HCT116 (cell line): ENCODE data around the gene RACK1. TPM values are rescaled to one million over a fixed set of nuclear protein-coding genes. Genes with fewer than 3 reads are reported as not detected.

Source experiments
- ATAC-seq: fragments of 200-7000 bp; cut with Tn5 transposase; 2 replicates; pipeline ENCODE4 v1.9.1; 2020; ENCODE audit warnings: mild to moderate bottlenecking, moderate library complexity
- BruUV-seq: library from RNA; stranded (reverse); fragments of 400-500 nt; replicated peaks from 2 replicates; lab custom pipeline; 2021; lab: Mats Ljungman, UMichigan
- CTCF ChIA-PET: fragments of 300-600 bp; sonication (Branson Sonifier 250); formaldehyde crosslinking; loops from one replicate; lab custom pipeline; 2021; ENCODE audit warnings: antibody characterized with exemption; lab: Charles Lee
- POLR2A ChIA-PET: fragments of 300-600, 350-600 bp; sonication (Branson Sonifier 250); formaldehyde crosslinking; loops from one replicate; lab custom pipeline; 2021; ENCODE audit warnings: antibody characterized with exemption; lab: Charles Lee
- RAD21 ChIA-PET, 2 experiments: fragments of 300-600 bp; sonication (Branson Sonifier 250); formaldehyde crosslinking; loops; one replicate each; lab custom pipeline; 2023; ENCODE audit warnings: low total read pairs in 2 of 2; ENCODE audit not compliant: uncharacterized antibody in 2 of 2, unreplicated experiment in 2 of 2, low non-redundant PET in 1 of 2; lab: Charles Lee
- DNase-seq: peaks from one replicate; pipeline ENCODE4 v3.0.0-alpha.2; 2010; ENCODE audit warnings: low read depth, low spot score
- H2AFZ ChIP-seq: fragments of 200-600 bp; shearing (Covaris generic), sonication (generic); 2 replicates; pipeline ENCODE4 v1.6.1; 2017; ENCODE audit warnings: low read depth, mixed run types, mixed read lengths, antibody characterized with exemption, low read length; ENCODE audit not compliant: poor library complexity, severe bottlenecking
- H3K27ac ChIP-seq: 2 replicates; pipeline ENCODE4 v1.5.1; 2012; ENCODE audit warnings: low read depth, low read length
- H3K27me3 ChIP-seq: fragments of 200-600 bp; sonication (generic); 2 replicates; pipeline ENCODE4 v1.6.1; 2016; ENCODE audit warnings: mixed run types, low read length, mixed read lengths; ENCODE audit not compliant: insufficient read depth
- H3K36me3 ChIP-seq, 2 experiments: fragments of 200-500 bp in 1 of 2; fragments of 200-600 bp in 1 of 2; sonication (Bioruptor generic) in 1 of 2; sonication (generic) in 1 of 2; 2 replicates each; pipeline versions ENCODE4 v1.5.1 to v1.6.1; 2014 to 2016; ENCODE audit warnings: low read length in 2 of 2, inconsistent platforms in 1 of 2, mixed read lengths in 1 of 2, mixed run types in 1 of 2; ENCODE audit not compliant: insufficient read depth in 2 of 2, control insufficient read depth in 1 of 2
- H3K4me1 ChIP-seq, 2 experiments: fragments of 200-600 bp in 1 of 2; sonication (generic) in 1 of 2; 2 replicates each; pipeline versions ENCODE4 v1.5.1 to v1.6.1; 2012 to 2017; ENCODE audit warnings: low read length in 2 of 2, inconsistent platforms in 1 of 2, mild to moderate bottlenecking in 1 of 2, mixed read lengths in 1 of 2, mixed run types in 1 of 2, moderate library complexity in 1 of 2; ENCODE audit not compliant: insufficient read depth in 2 of 2, control insufficient read depth in 1 of 2
- H3K4me2 ChIP-seq: fragments of 200-600 bp; sonication (generic); 2 replicates; pipeline ENCODE4 v1.6.1; 2017; ENCODE audit warnings: mixed run types, low read length, mixed read lengths
- H3K4me3 ChIP-seq, 2 experiments: fragments of 200-600 bp in 1 of 2; sonication (generic) in 1 of 2; replicated peaks in 1 of 2; 2 replicates each; pipeline ENCODE4 v1.5.1; 2011 to 2016; ENCODE audit warnings: low read length in 2 of 2, control low read depth in 1 of 2, low read depth in 1 of 2, mild to moderate bottlenecking in 1 of 2, mixed read lengths in 1 of 2, mixed run types in 1 of 2
- H3K79me2 ChIP-seq: fragments of 200-600 bp; sonication (generic); 2 replicates; pipeline ENCODE4 v1.6.1; 2017; ENCODE audit warnings: mild to moderate bottlenecking, mixed run types, low read length, moderate library complexity, mixed read lengths; ENCODE audit not compliant: insufficient read depth
- H3K9ac ChIP-seq: fragments of 200-600 bp; sonication (generic); 2 replicates; pipeline ENCODE4 v1.6.1; 2016; ENCODE audit warnings: low read length, mixed read lengths
- H3K9me2 ChIP-seq: fragments of 200-600 bp; sonication (generic), shearing (Covaris generic); 2 replicates; pipeline ENCODE4 v1.6.1; 2017; ENCODE audit warnings: mixed run types, mild to moderate bottlenecking, moderate library complexity; ENCODE audit not compliant: insufficient read depth
- H3K9me3 ChIP-seq, 2 experiments: fragments of 200-500 bp in 1 of 2; fragments of 200-600 bp in 1 of 2; sonication (Bioruptor generic) in 1 of 2; sonication (generic) in 1 of 2; 2 replicates each; pipeline ENCODE4 v1.6.1; 2014 to 2017; ENCODE audit warnings: low read length in 2 of 2, mixed read lengths in 2 of 2, inconsistent platforms in 1 of 2, low read depth in 1 of 2, mild to moderate bottlenecking in 1 of 2, mixed run types in 1 of 2, moderate library complexity in 1 of 2; ENCODE audit not compliant: control insufficient read depth in 1 of 2, insufficient read depth in 1 of 2
- H4K20me1 ChIP-seq: fragments of 200-600 bp; sonication (generic), shearing (Covaris generic); 2 replicates; pipeline ENCODE4 v1.6.1; 2017; ENCODE audit warnings: mixed run types, mild to moderate bottlenecking, moderate library complexity; ENCODE audit not compliant: insufficient read depth
- ATF3 ChIP-seq: IDR thresholded peaks from 2 replicates; pipeline ENCODE4 v1.6.1; 2012
- CBX3 ChIP-seq: IDR thresholded peaks from 2 replicates; pipeline ENCODE4 v1.6.1; 2012; ENCODE audit warnings: low read depth
- CTCF ChIP-seq, 3 experiments: fragments of 200-600 bp in 1 of 3; sonication (generic) in 1 of 3; IDR thresholded peaks in 2 of 3; conservative IDR thresholded peaks in 1 of 3; 2 replicates each; pipeline ENCODE4 v1.5.1; 2012 to 2017; ENCODE audit warnings: low read depth in 2 of 3, low read length in 2 of 3, antibody characterized with exemption in 1 of 3, borderline replicate concordance in 1 of 3, control low read depth in 1 of 3, mild to moderate bottlenecking in 1 of 3, mixed read lengths in 1 of 3, mixed run types in 1 of 3, moderate library complexity in 1 of 3; ENCODE audit not compliant: insufficient read depth in 1 of 3
- FOSL1 ChIP-seq: IDR thresholded peaks from 2 replicates; pipeline ENCODE4 v1.6.1; 2012; ENCODE audit warnings: low read depth
- JUND ChIP-seq: IDR thresholded peaks from 2 replicates; pipeline ENCODE4 v1.6.1; 2012
- MAX ChIP-seq: IDR thresholded peaks from 2 replicates; pipeline ENCODE4 v1.6.1; 2012
- RAD21 ChIP-seq: IDR thresholded peaks from 2 replicates; pipeline ENCODE4 v1.6.1; 2012; ENCODE audit warnings: low read depth, mild to moderate bottlenecking
- TCF7L2 ChIP-seq: IDR thresholded peaks from 2 replicates; pipeline ENCODE4 v1.7.0; 2011; ENCODE audit warnings: borderline replicate concordance, inconsistent platforms; ENCODE audit not compliant: insufficient read depth, insufficient read length; ENCODE audit errors: extremely low read depth
- ZBTB33 ChIP-seq: IDR thresholded peaks from 2 replicates; pipeline ENCODE4 v1.6.1; 2011; ENCODE audit warnings: mild to moderate bottlenecking, low read length, moderate library complexity; ENCODE audit not compliant: insufficient replicate concordance; ENCODE audit errors: extremely low read depth
- intact Hi-C: fragments of 100-400 bp; cut with micrococcal nuclease; formaldehyde crosslinking; loops from 2 replicates; pipeline ENCODE4 v1.10.0; 2022
- total RNA-seq: library from RNA; stranded (reverse); gene quantifications from one replicate; pipeline ENCODE4 v1.2.1, GENCODE V29; 2021; ENCODE audit not compliant: unreplicated experiment

The RACK1 gene
- total RNA-seq, 1 experiment from 2014 or later = 2,432 TPM

GRCh38 chr5:181198905-181199519, 44.7 kb downstream of the RACK1 start:
- no peak for TF ChIP-seq TCF7L2
- TF ChIP-seq CTCF (IDR thresholded peaks at IDR 0.05 in 2 of 3, conservative IDR thresholded peaks at IDR 0.05 in 1 of 3; ENCODE audit: borderline replicate concordance in 1 of 3, insufficient read depth in 1 of 3, low read depth in 2 of 3, low read length in 2 of 3) = no peak
- no peak for TF ChIP-seq JUND
- no peak for TF ChIP-seq RAD21
- TF ChIP-seq ZBTB33 = no peak
- no peak for TF ChIP-seq FOSL1
- no peak for TF ChIP-seq ATF3
- no peak for TF ChIP-seq MAX
- TF ChIP-seq CBX3 = no peak
- Histone ChIP-seq H2AFZ (no peak overlapping the region), H3K4me1 (peaks cover 5 to 10% of the 10 kb centered on the region in 2 experiments; a peak in 2 of 4 replicates), H3K27me3 (no peaks in the 10 kb centered on the region), H3K36me3 (no peaks in the 10 kb centered on the region), H3K9me3 (no peaks in the 10 kb centered on the region), H3K9me2 (no peaks in the 10 kb centered on the region), H3K9ac (no peak overlapping the region), H3K4me2 (no peak overlapping the region), H3K4me3 (no peak overlapping the region), H3K27ac (no peak overlapping the region), H4K20me1 (no peaks in the 10 kb centered on the region), H3K79me2 (no peaks in the 10 kb centered on the region; the same call in 1 of the 2 replicates)
- DNase-seq (no peak), ATAC-seq (no peak)
- intact Hi-C loops = no loop called here
- CTCF ChIA-PET = no interaction called here
- no TSS peak for BruUV-seq
- RAD21 ChIA-PET = no interaction called here
- POLR2A ChIA-PET = interaction anchor here (0.5 kb wide), 1 partner anchor 63 kb away, joined by 3 read pairs; no protein-coding TSS in a partner anchor
